ENCODE measurements around the gene OR14A16. TPM values are rescaled to one million over a fixed set of nuclear protein-coding genes. Genes with fewer than 3 reads are reported as not detected.

Gene OR14A16
- total and polyA plus RNA-seq, 4 donors = not detected

DNA sequence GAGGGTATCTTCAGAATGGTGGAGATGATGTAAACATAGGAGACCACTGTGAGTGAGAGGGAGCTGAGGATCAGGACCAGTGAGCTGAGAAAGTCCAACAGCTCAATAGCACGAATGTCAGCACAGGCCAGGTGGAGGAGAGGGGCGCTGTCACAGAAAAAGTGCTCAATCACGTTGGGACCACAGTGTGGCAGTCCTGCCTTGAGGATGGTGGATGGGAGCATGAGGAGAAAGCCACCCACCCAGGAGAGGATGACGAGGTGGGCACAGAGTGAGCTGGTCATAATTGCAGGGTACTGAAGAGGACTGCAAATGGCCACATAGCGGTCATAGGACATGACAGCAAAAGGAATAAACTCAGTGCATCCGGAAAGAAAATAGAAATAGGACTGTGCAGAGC is 9.7 kb upstream of the OR14A16 start:
- no peak overlapping the region for H3K27ac ChIP-seq (ENCODE audit: low read depth in 1 of 2, low read length in 2 of 2)
- H3K9me3 ChIP-seq (ENCODE audit: control insufficient read depth in 4 of 4, low read length in 3 of 4) = no peaks in the 10 kb centered on the region
- no peaks in the 10 kb centered on the region for H3K36me3 ChIP-seq (ENCODE audit: control insufficient read depth in 4 of 4, insufficient read depth in 3 of 4, low read depth in 1 of 4, low read length in 3 of 4)
- 56% methylated on average over 6 of the region's 6 CpGs for WGBS
- H3K9ac ChIP-seq (ENCODE audit: low read depth in 1 of 2, low read length in 2 of 2) = no peak overlapping the region
- DNase-seq (ENCODE audit: low spot score) = no peak
- no peak for TF ChIP-seq RXRA (IDR thresholded peaks at IDR 0.05)
- TF ChIP-seq FOXA2 (IDR thresholded peaks at IDR 0.05) = no peak
- TF ChIP-seq NR2F2 (IDR thresholded peaks at IDR 0.05) = no peak
- TF ChIP-seq, protein P1, sequence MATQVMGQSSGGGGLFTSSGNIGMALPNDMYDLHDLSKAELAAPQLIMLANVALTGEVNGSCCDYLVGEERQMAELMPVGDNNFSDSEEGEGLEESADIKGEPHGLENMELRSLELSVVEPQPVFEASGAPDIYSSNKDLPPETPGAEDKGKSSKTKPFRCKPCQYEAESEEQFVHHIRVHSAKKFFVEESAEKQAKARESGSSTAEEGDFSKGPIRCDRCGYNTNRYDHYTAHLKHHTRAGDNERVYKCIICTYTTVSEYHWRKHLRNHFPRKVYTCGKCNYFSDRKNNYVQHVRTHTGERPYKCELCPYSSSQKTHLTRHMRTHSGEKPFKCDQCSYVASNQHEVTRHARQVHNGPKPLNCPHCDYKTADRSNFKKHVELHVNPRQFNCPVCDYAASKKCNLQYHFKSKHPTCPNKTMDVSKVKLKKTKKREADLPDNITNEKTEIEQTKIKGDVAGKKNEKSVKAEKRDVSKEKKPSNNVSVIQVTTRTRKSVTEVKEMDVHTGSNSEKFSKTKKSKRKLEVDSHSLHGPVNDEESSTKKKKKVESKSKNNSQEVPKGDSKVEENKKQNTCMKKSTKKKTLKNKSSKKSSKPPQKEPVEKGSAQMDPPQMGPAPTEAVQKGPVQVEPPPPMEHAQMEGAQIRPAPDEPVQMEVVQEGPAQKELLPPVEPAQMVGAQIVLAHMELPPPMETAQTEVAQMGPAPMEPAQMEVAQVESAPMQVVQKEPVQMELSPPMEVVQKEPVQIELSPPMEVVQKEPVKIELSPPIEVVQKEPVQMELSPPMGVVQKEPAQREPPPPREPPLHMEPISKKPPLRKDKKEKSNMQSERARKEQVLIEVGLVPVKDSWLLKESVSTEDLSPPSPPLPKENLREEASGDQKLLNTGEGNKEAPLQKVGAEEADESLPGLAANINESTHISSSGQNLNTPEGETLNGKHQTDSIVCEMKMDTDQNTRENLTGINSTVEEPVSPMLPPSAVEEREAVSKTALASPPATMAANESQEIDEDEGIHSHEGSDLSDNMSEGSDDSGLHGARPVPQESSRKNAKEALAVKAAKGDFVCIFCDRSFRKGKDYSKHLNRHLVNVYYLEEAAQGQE (IDR thresholded peaks at IDR 0.05) = no peak
- no peak for TF ChIP-seq JUND (IDR thresholded peaks at IDR 0.05)
- no peak for TF ChIP-seq TAF1 (conservative IDR thresholded peaks at IDR 0.05)
- TF ChIP-seq, protein P2, sequence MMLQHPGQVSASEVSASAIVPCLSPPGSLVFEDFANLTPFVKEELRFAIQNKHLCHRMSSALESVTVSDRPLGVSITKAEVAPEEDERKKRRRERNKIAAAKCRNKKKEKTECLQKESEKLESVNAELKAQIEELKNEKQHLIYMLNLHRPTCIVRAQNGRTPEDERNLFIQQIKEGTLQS (IDR thresholded peaks at IDR 0.05) = no peak
- no peak for TF ChIP-seq FOXA1 (IDR thresholded peaks at IDR 0.05)
- TF ChIP-seq GABPA (IDR thresholded peaks at IDR 0.05 in 1 of 2, conservative IDR thresholded peaks at IDR 0.05 in 1 of 2) = no peak
- no peak for TF ChIP-seq YY1 (IDR thresholded peaks at IDR 0.05)
- TF ChIP-seq HNF4G (IDR thresholded peaks at IDR 0.05) = no peak
- TF ChIP-seq HNF4A (conservative IDR thresholded peaks at IDR 0.05) = no peak
- no peaks in the 10 kb centered on the region for H3K4me1 ChIP-seq (ENCODE audit: control insufficient read depth in 4 of 4, insufficient read depth in 4 of 4, low read length in 3 of 4)
- no peak overlapping the region for H3K4me3 ChIP-seq (ENCODE audit: low read depth in 1 of 3, low read length in 3 of 3)
- H3K27me3 ChIP-seq (ENCODE audit: control insufficient read depth in 4 of 4, insufficient read depth in 4 of 4, low read length in 3 of 4) = no peaks in the 10 kb centered on the region

GRCh38 chr1:247829656-247830055 is 5.7 kb upstream of the OR14A16 start:
- WGBS = 23% methylated on average over 1 of the region's 1 CpG
- Histone ChIP-seq H3K9ac (ENCODE audit: low read depth in 1 of 2, low read length in 2 of 2) (no peak overlapping the region), H3K4me3 (ENCODE audit: low read depth in 1 of 3, low read length in 3 of 3) (no peak overlapping the region), H3K27ac (ENCODE audit: low read depth in 1 of 2, low read length in 2 of 2) (no peak overlapping the region), H3K4me1 (ENCODE audit: control insufficient read depth in 4 of 4, insufficient read depth in 4 of 4, low read length in 3 of 4) (no peaks in the 10 kb centered on the region), H3K36me3 (ENCODE audit: control insufficient read depth in 4 of 4, insufficient read depth in 3 of 4, low read depth in 1 of 4, low read length in 3 of 4) (no peaks in the 10 kb centered on the region), H3K27me3 (ENCODE audit: control insufficient read depth in 4 of 4, insufficient read depth in 4 of 4, low read length in 3 of 4) (no peaks in the 10 kb centered on the region), H3K9me3 (ENCODE audit: control insufficient read depth in 4 of 4, low read length in 3 of 4) (no peaks in the 10 kb centered on the region)
- no peak for DNase-seq (ENCODE audit: low spot score)
- no peak for TF ChIP-seq JUND (IDR thresholded peaks at IDR 0.05)
- TF ChIP-seq, protein P3, sequence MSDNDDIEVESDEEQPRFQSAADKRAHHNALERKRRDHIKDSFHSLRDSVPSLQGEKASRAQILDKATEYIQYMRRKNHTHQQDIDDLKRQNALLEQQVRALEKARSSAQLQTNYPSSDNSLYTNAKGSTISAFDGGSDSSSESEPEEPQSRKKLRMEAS (IDR thresholded peaks at IDR 0.05) = no peak

DNA sequence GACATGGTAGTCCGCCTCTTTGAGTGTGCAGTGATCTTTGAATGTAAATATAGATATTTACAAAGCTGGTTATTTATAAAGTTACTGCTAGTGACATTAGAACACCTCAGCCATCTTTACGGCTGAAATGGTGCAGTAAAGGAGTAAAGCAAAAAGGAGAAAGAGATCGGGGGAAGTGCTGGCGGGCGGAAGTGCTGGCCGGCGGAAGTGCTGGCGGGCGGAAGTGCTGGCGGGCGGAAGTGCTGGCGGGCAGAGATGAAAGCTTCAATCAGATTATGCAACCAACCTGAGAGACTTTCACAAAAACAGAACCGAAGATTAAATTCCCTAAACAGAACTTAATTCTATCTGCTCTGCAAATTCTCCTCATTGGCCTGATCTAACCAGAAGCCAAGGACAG is 1.4 kb upstream of the OR14A16 start:
- Histone ChIP-seq H3K9me3 (ENCODE audit: control insufficient read depth in 4 of 4, low read length in 3 of 4) (no peaks in the 10 kb centered on the region), H3K4me1 (ENCODE audit: control insufficient read depth in 4 of 4, insufficient read depth in 4 of 4, low read length in 3 of 4) (no peaks in the 10 kb centered on the region), H3K4me3 (ENCODE audit: low read depth in 1 of 3, low read length in 3 of 3) (no peak overlapping the region), H3K27ac (ENCODE audit: low read depth in 1 of 2, low read length in 2 of 2) (no peak overlapping the region), H3K27me3 (ENCODE audit: control insufficient read depth in 4 of 4, insufficient read depth in 4 of 4, low read length in 3 of 4) (no peaks in the 10 kb centered on the region), H3K9ac (ENCODE audit: low read depth in 1 of 2, low read length in 2 of 2) (no peak overlapping the region), H3K36me3 (ENCODE audit: control insufficient read depth in 4 of 4, insufficient read depth in 3 of 4, low read depth in 1 of 4, low read length in 3 of 4) (no peaks in the 10 kb centered on the region)
- no peak for DNase-seq (ENCODE audit: low spot score)
- WGBS = 89% methylated on average over 13 of the region's 13 CpGs
- TF ChIP-seq FOXA2 (IDR thresholded peaks at IDR 0.05) (no peak), HNF4A (conservative IDR thresholded peaks at IDR 0.05) (no peak), EGR1 (IDR thresholded peaks at IDR 0.05; ENCODE audit: low read depth in 2 of 2) (no peak), YY1 (IDR thresholded peaks at IDR 0.05) (no peak), JUND (IDR thresholded peaks at IDR 0.05) (no peak), GABPA (IDR thresholded peaks at IDR 0.05 in 1 of 2, conservative IDR thresholded peaks at IDR 0.05 in 1 of 2) (no peak), NR2F2 (IDR thresholded peaks at IDR 0.05) (no peak), SP1 (IDR thresholded peaks at IDR 0.05) (no peak), RAD21 (IDR thresholded peaks at IDR 0.05) (no peak), HNF4G (IDR thresholded peaks at IDR 0.05) (no peak), CTCF (IDR thresholded peaks at IDR 0.05; ENCODE audit: low read depth, low read length, missing input control) (no peak), TAF1 (conservative IDR thresholded peaks at IDR 0.05) (no peak), RXRA (IDR thresholded peaks at IDR 0.05) (no peak)
- TF ChIP-seq, protein P1 (IDR thresholded peaks at IDR 0.05) = no peak
- TF ChIP-seq, protein P2 (IDR thresholded peaks at IDR 0.05) = no peak

Measured in liver (tissue), 9 donors.